Activated CD4-positive, CD25-positive, alpha-beta regulatory T cell treated with anti-CD3 and anti-CD28 coated beads, Interleukin-2, amount 50 U/mL, for 24 hours (primary cell): ENCODE results near the gene EIPR1.
"Not testable (repeated sequence)": the region's sequence is repeated elsewhere in the genome, so short reads cannot be mapped to it uniquely, and the experiment has no call there.

Experiments
- ATAC-seq, 2 donors: fragments of 150-1000 bp; cut with Tn5 transposase; one replicate each; pipeline ENCODE4 v1.10.0; 2021; ENCODE audit warnings: mild to moderate bottlenecking in 1 of 2, moderate library complexity in 1 of 2

Gene EIPR1

DNA sequence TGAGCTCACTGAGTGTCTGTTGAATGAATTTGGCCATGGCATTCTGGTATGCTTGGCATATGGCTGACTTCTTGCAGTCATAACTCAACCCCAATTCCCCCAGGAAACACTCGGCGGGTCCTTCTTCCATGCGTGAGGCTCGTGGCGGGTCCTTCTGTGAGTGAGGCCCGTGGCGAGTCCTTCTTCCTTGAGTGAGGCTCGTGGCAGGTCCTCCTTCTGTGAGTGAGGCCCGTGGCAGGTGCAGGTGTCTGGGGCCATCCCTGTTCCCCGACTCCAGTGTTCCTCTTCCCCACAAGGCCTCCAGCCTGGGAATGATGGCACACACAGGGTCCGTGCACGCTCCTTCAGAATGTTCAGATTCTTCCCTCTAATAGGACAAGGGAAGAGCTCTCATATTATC is 169.0 kb downstream of the EIPR1 start:
- no peak for ATAC-seq

DNA sequence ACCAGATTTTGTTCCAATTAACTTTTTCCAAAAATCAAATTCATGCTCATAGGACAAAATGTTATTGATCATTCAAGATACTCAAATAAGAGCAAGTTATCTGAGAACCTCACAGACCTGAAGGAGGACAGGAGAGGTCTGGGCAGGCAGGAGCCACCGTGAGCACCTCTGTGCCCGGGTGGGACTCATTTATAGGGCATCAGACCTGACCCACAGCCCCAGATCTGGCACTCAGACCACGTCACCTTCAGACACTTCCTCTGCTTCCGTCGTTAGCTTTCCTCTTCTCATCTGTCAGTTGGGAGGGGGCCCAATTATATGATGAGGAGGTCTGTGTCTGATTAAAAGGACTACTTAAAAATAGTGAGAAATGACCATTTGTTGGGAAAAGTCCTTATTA is 169.4 kb downstream of the EIPR1 start:
- no peak for ATAC-seq

DNA sequence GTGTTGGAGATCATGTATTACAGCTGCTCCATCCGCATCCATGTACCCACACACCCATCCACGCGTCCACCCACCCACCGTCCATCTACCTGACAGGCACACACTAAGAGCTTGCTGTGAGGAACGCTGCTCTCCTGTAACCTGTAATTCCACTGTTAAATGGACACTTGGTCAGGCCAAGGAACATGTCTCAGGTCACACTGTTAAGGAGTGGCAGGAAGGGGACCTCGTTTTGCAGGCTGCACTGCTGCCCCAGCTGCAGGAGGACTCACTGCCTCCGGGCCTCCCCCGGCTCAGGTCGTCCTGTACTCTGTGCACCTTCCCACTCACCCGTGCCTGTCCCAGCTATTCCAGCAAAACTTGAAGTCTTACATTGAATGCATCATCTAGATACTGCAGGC is 170.5 kb downstream of the EIPR1 start:
- no peak for ATAC-seq

DNA sequence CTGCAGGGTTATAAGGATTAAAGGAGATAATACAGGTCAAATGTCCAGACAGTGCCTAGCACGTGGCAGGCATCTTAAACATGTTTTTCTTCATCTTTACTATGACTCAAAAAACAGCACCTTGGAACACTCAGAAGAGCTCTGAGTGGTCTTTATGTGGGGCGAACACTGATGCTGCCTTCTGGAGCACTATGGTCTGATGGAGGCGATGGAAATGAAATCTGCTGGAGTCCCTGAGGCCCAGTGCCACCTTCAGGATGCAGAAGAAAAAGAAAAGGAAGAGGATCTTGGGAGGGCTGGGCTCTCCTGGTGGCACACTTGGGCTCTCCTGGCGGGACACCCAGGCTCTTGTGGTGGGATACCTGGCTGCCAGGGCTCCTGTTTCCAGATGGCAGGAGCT is 171.8 kb downstream of the EIPR1 start:
- no peak for ATAC-seq

DNA sequence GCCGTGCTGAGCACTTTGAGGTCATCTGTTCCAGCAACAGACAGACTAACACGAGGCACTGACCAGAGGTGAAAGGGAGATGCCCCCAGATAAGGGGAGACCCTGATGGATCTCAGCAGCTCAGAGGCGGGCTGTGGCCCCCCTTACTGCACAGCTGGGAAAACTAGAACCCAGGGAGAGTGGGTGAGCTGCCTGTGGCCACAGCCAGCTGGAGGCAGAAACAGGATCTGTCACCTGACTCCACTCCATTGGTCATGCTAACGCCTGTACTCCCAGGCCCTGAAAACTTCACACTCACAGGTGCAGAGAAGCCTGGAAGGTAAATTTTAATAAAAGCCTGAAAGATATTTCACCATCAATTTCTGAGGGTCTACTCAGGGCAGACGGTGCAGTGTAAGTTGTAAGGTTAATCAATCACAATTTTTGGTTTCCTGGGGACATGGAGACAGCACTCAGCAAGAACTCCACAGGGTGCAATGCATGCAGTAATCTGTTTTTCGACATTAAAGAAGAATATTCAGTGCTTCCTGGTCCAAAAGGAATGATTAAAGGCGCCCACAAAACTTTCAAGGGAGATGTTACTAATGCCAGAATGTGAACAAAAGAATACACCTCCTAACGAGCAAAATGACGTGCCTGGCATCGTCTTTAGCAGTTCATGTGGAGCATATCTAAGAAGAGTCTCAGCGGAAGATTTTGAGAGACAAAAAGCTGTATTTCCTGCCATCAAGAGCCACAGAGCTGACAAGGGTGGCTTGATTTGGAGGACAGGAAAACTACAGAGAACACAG is 173.4 kb downstream of the EIPR1 start:
- ATAC-seq: no peak

DNA sequence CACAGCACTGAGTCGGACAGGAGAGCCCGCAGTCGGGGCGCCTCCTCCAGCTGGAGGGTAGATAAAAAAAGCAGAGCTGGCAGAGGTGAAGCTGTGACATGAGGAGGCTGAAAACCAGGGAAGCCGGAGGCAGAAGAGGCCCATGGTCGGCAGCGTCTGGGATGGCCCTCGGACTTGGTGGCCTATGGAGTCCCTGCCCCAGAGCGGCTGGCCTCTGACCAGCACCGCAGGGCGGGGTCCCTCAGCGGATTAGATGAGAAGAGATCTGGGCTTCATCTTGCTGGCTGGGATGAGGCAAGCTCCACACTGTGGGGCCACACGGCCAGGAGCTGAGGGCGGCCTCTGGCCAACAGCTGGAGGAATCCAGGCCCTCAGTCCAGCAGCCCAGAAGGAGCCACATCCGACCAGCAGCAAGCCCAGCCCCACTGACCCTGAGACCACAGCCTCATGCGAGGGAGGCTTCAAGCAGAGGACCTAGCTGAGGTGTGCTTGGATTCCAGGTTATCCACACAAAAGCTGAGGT is 174.1 kb downstream of the EIPR1 start:
- no peak for ATAC-seq

DNA sequence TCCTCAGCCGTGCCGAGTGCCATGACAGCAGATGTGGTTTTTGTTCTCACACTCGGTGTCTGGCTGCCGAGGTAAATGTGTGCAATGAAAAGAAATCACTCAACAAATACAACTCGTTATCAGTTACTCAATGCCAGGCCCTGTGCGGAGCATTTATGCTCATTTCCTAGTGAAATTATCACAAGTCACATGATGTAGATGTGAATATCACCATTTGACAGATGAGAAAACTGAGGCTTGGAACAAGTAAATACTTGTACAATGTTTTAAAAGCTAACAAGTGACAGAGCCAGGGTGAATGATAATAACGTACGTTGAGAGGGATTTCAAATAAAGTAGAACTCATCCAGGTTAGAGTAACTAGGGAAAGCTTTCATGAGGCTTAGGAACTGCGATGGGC is 174.7 kb downstream of the EIPR1 start:
- ATAC-seq: no peak

DNA sequence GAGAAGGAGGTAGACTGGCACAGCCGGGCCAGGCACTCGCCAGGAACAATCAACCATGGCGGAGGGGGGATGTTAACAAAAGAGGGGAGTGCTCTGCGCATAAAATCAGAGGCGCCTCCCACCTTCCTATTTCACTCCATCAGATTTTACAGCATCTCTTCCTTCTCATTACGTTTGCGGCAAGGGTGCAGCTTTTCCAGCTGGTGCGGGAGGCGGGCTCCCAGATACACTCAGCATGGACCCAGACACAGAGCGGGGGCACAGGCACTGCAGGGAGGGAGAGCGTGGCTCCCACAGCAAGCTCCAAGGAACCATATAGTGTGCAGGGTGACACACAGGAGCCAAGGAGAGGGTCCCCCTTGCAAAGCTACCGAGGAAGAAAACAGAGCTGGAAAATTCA is 176.3 kb downstream of the EIPR1 start:
- ATAC-seq: no peak

DNA sequence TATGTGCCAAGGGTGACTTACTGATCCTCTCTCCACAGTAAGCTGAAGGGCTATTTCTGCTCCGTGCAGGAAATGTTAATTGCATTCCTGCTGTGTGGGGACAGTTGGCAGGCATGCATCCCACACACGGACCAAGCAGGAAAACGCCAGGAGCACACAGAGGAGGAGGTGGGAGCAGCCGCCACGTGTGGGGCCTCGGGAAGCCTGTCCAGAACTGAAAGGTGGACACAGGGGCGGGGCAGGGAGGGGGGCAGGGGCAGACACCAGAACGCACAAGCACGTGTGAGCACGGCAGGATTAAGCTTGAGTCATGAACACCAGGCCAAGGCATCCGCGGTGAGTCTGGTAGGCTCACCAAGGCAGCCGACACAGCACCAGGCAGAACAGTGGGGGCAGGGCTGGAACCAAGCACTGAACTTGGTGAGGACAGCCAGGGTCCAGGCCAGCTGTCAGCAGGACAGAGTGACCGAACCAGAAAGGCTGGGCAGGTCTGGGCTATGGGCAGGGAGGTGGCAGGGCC is 177.1 kb downstream of the EIPR1 start:
- no peak for ATAC-seq

DNA sequence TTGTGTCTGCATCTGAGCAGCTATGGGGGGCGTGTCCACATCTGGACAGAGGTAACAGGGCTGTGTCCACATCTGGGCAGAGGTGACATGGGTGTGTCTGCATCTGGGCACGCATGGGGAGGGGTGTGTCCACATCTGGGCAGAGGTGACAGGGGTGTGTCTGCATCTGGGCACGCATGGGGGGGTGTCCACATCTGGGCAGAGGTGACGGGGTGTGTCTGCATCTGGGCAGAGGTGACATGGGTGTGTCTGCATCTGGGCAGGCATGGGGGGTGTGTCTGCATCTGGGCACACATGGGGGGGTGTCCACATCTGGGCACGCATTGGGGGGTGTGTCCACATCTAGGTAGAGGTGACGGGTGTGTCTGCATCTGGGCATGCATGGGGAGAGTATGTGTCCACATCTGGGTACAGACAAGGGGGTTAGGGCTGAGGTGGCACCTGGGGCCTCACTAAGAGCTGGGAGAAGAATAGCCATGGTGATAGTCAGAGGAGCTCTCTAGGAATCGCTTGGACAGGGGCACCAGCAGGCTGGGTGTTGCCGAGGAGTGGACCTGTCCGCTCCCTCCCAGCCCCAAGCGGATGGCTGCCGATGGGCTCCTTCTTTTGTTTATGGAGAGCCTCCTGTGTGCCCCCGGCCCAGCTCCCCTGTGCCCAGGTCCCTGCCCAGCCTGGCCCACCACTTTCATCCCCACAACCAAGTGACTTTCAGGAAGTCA is 177.8 kb downstream of the EIPR1 start:
- no peak for ATAC-seq

DNA sequence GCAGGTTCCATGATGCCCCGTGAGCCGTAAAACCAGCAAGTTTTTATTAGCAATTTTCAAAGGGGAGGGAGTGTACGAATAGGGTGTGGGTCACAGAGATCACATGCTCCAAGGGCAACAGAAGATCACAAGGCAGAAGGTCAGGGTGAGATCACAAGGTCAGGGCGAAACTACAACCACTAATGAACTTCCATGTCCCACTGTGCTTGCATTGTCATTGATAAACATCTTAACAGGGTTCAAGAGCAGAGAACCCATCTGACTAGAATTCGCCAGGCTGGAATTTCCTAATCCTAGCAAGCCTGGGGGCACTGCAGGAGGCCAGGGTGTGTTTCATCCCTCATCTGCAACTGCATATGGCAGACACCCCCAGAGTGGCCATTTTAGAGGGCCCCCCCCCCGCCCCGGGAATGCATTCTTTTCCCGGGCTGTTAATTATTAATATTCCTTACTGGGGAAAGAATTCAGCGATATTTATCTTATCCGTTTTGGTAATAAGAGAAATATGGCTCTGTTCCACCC is 178.9 kb downstream of the EIPR1 start:
- not testable (repeated sequence) for ATAC-seq

DNA sequence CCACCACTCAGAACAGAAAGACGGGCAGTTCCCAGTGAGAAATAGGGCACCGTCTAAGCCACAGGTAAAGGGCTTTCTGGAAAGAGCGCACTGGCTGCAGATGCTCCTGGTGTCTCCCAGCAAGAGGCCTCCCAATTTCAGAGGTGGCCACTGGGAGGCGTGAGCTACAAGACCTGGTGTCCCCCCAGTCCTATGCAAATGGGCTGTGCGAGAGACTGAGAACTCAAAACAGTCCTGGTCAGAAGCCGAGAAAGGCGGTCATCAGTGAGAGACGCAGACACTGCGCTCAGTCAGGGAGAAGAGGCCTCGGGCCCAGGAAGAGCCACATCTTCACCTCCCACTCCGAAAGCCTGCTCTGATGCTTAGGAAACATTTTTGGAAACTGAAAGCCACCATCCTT is 179.5 kb downstream of the EIPR1 start:
- peak; percentile 17 to 48 for ATAC-seq

DNA sequence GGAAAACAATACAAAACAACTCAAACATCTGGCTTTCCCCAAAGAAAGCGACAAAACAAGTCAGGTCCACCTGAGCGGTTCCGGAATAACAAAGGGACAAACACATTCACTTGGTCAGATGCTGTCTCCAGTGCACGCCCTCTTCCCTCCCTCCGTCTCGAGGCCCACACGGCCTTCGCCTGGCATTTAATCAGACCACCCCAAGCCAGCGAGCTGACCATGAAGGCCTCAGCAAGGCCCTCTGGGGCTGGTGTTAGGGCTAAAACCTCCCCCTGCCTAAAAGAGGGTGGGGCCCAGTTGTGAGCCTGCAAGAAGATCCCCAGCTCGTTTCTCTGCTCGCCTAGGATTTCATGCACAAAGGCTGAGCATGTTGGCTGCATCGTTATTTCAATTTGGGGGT is 180.3 kb downstream of the EIPR1 start:
- no peak for ATAC-seq

DNA sequence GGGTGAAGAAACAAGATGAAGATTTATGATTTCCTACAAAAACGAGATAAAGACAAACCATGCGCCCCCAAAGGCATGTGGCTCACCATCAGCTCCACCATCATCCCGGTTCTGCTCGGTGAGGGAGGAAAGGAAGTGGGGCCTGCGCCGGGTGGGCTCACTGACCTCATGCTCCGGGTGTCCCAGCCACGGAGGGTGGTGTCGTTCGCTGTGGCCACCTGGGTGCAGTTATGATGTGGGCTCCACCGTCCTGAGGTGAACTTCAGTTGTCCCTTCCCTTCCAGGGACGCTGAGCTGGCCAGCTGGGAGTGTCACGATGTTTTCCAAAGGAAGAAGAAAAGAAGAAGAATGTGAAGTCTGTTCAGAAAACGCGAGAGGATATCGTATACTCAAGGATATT is 180.9 kb downstream of the EIPR1 start:
- ATAC-seq: no peak

DNA sequence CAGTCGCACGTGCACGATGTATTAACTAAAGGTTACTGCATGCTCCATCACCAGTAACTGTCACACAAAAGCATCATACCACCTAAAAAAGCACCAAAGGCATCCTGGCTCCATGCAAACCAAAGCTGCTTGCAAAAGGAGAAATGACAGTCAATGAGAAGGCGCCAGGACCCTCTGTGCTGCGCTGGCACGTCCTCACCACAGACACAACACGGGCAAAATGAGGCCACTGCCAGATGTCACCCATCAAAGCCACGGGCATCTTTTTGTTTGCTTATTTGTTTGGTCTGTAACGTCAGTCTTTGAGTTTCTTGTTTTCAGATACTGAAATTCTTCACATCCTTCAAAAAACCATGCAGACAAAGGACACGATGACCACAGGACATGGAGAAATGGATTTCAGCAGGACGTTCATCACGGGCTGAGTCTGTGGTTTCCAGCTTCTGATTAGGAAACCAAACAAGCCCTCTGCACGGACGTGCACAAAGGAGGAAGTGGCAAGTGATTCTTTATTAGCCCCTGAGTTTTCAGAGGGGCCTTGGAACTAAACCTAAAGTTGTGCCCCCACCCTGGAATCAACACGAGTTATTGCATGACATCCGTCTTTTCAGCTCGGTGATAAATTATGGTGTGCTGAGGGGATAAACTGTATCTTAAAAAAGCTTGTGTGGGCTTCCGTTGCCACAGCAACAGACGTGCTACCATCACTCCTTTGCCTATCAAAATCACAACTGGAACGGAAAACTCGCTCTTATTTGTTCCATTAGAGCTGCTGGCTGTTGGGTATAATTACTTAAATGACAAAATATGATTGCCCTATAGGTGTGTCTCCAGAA is 181.8 kb downstream of the EIPR1 start:
- no peak for ATAC-seq

DNA sequence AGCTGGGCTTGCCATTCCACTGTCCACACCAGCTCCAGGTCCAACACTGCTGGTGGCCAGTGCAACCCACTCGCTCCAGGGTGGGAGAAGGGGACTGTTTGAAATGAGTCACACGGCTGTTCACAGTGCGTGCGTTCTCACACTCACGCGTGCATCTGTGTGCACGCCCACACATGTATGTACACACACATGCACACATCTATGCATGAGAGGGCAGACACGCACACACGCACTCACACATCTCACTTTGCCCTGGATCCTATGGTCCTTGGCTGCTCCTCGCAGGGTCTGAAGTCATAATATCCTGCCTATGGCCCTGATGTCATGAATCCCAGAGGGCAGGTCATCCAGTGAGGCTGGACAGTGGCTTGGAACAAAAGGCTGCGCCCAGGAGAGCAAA is 182.8 kb downstream of the EIPR1 start:
- ATAC-seq: no peak

DNA sequence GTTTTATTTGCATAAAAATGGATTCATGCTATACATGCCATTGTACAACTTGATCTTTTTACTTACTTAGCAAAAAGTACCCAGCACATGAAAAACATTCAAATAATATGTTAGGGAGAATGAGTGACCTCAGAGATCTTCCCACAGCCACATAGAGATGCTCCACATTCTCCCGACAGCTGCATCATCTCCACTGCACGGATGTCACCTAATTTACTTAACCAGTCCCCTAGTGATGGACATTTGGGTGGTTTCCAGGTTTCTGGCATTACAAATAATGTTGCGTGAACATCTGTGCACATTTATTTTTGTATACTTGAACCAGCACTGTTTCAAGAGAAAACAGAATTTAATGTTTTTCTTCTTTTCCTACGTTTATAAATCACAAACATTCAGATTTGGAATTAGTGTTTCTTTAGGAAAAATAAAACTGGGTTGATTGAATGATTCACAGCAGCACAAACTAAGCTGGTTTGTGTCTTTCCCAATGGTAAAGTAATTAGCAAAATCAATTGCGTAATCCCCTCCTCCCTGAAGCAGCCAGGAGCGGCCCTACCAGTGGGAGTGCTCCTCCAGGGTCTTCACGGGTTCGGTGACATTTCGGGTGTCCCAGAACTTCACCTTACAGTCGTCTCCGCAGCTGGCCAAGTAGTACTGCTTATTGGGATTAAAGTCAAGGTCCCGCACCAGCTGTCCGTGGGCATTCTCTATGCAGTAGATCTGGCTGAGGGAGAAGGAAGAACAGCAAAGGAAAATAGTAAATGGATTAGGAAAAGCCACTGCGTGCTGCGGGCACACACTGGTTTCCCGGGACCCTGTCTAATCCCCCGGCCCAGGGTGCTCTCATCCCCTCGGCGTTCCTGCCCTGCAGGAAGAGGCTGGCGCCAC is 183.9 kb downstream of the EIPR1 start:
- ATAC-seq: no peak

DNA sequence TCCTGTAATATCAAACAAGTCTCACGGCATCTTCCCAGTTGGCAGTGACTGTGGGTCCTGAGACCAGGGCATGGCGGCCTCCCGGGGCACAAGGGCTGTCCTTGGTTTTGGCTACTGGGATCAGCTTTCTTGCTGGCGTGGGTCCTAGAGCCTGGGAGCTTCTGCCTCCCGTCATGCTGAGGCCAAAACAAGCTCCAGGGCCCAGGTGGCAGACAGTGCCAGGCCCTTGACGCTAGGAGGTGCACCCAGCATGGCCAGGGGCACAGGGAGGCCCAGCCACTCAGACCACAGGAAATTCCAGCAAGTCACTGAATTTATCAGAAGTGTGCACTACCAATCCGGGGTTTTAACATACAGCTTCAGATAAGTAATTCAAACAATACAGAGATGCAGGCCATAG is 184.7 kb downstream of the EIPR1 start:
- ATAC-seq: no peak

DNA sequence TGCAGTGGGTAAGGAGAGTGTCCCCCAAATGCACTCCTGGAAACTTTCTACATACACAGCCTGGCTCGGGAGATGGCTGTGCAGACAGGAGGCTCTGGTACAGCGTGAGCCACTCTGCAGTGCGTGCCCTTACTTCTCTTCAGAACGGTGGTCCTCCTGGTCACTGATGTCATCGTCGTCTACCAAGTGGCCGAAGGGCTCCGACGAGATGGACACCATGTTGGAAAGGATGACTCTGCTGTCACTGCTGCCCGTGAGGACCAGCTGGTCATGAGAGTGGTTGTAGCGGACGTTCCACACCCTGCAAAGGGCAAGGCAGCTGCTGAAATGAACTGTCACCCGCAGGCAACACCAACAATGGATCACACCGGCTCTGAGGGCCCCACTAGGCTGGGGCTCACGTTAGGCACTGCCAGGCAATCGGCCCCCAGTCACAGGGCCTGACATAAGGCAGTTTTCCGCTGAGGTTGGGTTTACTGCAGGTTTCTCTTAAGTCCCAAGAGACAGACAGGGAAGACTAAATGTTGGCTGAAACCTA is 185.3 kb downstream of the EIPR1 start:
- ATAC-seq: no peak

DNA sequence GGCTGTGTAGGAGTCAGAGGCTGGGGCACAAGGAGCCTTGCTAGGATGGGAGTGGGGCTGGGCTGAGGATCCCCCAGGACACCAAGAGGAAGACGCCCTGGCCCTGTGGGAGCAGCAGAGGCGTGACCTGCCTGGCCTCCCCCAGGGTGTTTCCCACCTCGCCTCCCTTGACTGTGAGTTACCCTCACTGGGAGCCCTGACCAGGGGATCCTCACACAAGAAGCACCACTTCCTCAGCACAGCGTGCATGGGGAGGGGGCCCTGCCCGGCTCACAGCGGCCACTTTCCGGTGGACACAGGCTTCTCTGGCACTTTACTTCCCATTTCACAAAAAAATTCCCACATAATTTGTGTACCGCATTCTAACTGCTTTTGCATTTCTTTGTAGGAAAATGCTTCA is 187.7 kb downstream of the EIPR1 start:
- no peak for ATAC-seq

DNA sequence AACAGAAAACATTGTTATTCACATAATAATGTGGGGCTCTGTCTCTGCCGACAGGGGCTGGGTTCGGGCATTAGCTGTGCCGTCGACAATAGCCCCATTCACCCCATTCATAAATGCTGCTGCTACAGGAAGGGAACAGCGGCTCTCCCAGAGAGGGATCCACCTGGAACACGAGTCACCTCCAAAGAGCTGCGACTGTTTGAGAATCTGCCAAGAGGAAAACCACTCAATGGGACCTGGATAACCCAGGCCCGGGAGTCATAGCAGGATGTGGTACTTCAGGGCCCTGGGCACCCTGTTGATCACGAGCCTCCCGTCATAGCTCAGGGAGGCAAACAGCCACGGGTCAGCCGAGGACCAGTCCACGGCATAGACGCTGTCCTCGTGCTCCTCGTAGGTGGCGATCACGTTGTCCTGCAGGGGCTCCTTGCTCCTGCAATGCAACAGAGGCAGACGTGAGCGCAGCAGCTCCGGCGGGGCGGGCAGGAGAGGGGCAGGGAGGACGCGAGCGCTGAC is 188.5 kb downstream of the EIPR1 start:
- no peak for ATAC-seq
